ENCODE data around the gene NR2C2AP. TPM values are rescaled to one million over a fixed set of nuclear protein-coding genes. Genes with fewer than 3 reads are reported as not detected.

The NR2C2AP gene
- total and polyA plus RNA-seq, 8 donors, result 6.8 to 19.1 (median 9.2) TPM

DNA sequence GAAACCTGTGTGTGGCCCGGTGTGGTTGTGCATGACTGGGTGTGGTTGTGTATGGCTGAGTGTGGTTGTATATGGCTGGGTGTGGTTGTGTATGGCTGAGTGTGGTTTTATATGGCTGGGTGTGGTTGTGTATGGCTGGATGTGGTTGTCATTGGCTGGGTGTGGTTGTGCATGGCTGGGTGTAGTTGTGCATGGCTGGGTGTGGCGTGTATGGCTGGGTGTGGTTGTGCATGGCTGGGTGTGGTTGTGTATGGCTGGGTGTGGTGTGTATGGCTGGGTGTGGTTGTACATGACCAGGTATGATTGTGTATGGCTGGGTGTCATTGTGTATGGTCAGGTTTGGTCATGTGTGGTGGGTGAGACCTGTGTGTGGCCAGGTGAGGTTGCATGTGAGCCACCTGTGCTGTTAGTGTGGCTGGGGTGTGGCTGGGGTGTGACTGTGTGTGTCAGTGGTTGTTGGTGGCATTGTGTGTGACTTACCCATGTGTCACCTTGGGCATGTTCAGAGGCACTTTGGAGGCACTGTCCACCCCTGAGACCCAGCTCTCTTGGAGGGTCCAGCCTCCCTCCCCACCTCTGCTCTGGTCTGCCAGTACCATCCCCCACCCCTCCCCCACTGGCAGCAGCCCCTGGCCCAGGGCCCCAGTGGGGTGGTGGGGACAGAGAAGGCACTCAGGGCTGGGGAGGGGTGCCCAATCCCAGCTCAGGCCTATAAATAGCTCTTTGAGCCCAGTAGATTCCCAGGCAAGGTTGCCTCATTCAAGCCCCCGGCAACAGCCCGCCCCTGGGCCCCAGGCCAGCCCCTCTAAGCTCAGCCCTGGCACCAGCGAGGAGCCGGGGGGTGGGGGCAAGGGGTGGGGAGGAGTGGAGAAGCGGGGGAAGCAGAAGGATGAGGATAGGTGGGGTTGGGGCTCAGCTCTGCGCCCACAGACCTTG, 4.7 kb upstream of the NR2C2AP start:
- Histone ChIP-seq H3K27ac (no peak overlapping the region), H3K36me3 (no peaks in the 10 kb centered on the region), H3K4me3 (no peak overlapping the region), H3K27me3 (peaks cover 0 to 19% (median 2%) of the 10 kb centered on the region in 4 donors), H3K4me1 (no peaks in the 10 kb centered on the region), H3K9me3 (no peaks in the 10 kb centered on the region)
- TF ChIP-seq, protein P1, sequence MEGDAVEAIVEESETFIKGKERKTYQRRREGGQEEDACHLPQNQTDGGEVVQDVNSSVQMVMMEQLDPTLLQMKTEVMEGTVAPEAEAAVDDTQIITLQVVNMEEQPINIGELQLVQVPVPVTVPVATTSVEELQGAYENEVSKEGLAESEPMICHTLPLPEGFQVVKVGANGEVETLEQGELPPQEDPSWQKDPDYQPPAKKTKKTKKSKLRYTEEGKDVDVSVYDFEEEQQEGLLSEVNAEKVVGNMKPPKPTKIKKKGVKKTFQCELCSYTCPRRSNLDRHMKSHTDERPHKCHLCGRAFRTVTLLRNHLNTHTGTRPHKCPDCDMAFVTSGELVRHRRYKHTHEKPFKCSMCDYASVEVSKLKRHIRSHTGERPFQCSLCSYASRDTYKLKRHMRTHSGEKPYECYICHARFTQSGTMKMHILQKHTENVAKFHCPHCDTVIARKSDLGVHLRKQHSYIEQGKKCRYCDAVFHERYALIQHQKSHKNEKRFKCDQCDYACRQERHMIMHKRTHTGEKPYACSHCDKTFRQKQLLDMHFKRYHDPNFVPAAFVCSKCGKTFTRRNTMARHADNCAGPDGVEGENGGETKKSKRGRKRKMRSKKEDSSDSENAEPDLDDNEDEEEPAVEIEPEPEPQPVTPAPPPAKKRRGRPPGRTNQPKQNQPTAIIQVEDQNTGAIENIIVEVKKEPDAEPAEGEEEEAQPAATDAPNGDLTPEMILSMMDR (IDR thresholded peaks at IDR 0.05), result no peak
- FAIRE-seq (no peak), ATAC-seq (no peak), DNase-seq (no peak)
- WGBS, 2 donors, result 51 to 57% methylated on average over 8 of the region's 8 CpGs
- intact Hi-C loops (cut with DNase I), result no loop called here

DNA sequence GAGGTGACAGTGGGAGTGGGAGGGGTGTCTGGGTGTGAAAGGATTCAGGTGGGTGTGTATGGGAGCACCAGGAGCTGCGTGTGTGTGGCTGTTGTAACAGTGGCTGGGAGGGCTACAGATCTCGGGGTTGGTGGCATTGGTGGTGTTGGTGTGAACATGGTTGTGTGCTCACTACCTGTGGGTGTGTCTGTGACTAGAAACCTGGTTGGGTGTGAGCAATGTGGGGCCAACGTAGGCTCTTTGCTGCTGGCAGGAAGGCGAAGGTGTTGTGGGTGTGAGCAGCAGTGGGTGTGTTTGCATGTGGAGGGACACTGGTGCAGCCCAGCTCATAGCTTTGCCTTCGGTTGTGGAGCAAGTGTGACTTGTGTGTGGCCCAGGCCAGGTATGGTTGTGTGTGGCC, 3.7 kb upstream of the NR2C2AP start:
- Histone ChIP-seq H3K4me1 (peaks cover 0 to 7% (median 5%) of the 10 kb centered on the region in 3 donors), H3K27me3 (peaks cover 0 to 9% (median 0%) of the 10 kb centered on the region in 4 donors), H3K27ac (no peak overlapping the region), H3K36me3 (no peaks in the 10 kb centered on the region), H3K9me3 (no peaks in the 10 kb centered on the region), H3K4me3 (no peak overlapping the region)
- no peak for DNase-seq
- intact Hi-C loops (cut with DNase I), result no loop called here
- TF ChIP-seq, protein P1 (IDR thresholded peaks at IDR 0.05), result no peak
- no peak for ATAC-seq
- FAIRE-seq, result no peak
- 41 to 55% methylated on average over 5 of the region's 5 CpGs for WGBS, 2 donors

DNA sequence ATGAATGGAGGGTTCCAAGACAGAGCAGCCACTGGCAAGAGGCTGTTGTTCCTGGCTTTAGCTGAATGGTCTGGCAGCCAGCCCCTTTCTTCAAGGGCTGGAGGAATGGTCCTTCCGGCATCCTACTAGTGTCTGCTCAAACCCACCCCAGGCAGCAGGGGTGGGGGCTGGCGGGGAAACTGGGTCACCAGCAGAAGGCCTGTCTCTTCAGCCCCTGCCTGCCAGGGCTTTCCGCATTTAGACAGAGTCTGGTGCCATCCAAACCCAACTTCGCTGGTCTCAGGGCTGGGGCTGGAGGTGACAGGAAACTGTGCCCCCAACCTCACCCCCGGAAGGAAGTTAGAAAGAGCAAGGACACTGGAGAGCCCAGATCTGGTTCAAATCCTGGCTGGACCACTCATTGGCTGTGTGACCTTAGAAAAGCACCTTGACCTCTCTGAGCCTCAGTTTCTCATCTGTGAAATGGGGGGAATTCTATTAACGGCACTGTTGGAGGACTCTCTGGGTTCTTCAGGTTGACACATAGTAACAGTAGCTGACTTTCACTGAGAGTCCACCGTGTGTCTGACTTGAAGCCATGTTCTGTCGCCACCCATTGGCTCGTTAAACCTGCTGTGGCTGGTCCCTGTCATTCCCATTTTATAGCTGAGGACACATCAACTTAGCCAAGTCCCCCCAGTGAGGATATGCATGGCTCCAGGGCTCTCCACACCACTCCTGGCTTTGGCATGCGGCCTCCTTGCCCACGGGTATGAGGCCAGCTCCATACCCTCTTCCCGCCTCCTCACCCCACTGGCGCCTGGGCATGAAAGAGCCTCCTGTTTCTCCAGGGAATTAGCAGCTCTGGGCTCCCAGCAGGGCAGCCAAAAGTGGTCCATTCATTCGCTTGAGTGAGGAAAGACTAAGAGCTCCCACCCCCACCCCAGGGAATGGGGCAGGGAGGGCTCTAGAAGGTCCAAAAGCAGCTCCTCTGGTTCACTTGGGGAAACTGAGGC, 2.5 kb upstream of the NR2C2AP start:
- H3K9me3 ChIP-seq, result no peaks in the 10 kb centered on the region
- no peak overlapping the region for H3K27ac ChIP-seq
- FAIRE-seq (no peak), DNase-seq (no peak), ATAC-seq (no peak)
- no peaks in the 10 kb centered on the region for H3K27me3 ChIP-seq
- no peak overlapping the region for H3K4me3 ChIP-seq
- WGBS, 2 donors, result 42 to 49% methylated on average over 14 of the region's 14 CpGs
- no peaks in the 10 kb centered on the region for H3K36me3 ChIP-seq
- H3K4me1 ChIP-seq, result peaks cover 0 to 7% (median 5%) of the 10 kb centered on the region in 3 donors
- TF ChIP-seq, protein P1 (IDR thresholded peaks at IDR 0.05), result no peak
- intact Hi-C loops (cut with DNase I), result no loop called here

DNA sequence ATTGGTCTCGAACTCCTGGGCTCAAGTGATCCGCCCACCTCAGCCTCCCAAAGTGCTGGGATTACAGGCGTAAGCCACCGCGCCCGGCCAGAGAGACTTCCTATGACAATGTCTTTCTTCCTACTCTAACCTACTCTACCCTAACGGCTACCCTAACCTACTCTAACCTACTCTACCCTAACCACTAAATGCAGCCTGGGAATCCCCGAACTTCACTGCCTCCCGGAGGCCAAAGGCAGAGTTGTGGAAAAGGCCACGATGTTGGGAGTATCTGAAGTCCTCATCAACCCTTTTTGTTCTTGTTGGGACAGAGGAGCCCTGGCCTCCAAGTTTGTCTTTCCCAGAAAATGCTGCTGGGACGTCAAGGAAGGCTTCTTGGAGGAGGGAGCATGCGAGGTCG, 967 bp upstream of the NR2C2AP start:
- Histone ChIP-seq H3K4me1 (peaks cover 0 to 7% (median 5%) of the 10 kb centered on the region in 3 donors), H3K9me3 (no peaks in the 10 kb centered on the region), H3K36me3 (no peaks in the 10 kb centered on the region), H3K27me3 (no peaks in the 10 kb centered on the region), H3K4me3 (no peak overlapping the region), H3K27ac (no peak overlapping the region)
- TF ChIP-seq, protein P1 (IDR thresholded peaks at IDR 0.05), result no peak
- DNase-seq, result no peak
- 73 to 78% methylated on average over 13 of the region's 13 CpGs for WGBS, 2 donors
- intact Hi-C loops (cut with DNase I), result no loop called here
- no peak for ATAC-seq
- FAIRE-seq, result no peak

Data from pancreas (tissue), 10 donors.